ENCODE results near the gene FXYD6.

DNA sequence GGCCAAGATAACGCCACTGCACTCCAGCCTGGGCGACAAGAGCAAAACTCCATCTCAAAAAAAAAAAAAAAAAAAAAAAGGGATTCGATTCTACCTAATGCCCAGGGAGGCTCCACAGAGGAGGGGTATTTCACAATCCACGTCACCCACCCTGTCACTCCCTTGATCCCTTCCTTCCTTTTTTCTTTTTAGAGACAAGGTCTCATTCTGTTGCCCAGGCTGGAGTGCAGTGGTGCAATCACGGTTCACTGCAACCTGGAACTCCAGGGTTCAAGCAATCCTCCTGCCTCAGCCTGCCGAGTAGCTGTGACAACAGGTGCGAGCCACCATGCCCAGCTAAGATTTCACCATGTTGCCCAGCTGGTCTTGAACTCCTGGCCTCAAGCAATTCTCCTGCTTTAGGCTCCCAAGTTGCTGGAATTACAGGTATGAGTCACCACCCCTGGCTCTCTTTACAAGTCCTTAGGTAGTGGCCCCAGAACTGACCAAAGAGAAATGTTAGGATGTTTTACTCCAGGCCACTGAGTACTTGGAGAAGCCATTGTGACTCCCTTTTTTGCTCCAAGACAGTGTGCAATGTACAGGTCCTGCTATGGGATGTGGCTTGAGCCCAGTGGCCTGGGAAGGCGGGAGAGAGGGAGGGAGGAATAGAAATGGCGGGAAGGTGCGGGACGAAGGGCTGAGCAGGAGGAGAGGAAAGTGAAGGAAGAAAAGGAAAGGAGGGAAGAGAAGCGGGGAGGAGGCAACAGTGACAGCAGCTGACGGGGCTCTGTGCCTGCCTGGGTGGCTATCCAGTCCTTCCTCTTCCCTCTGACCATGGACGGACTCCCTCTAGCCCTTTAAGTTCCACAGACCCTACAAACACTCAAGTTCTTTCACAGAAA lies 40.1 kb downstream of the FXYD6 start:
- TF ChIP-seq POLR2AphosphoS5 (IDR thresholded peaks at IDR 0.05) (no peak), POLR2A (IDR thresholded peaks at IDR 0.05) (no peak)
- TF ChIP-seq, protein P1, sequence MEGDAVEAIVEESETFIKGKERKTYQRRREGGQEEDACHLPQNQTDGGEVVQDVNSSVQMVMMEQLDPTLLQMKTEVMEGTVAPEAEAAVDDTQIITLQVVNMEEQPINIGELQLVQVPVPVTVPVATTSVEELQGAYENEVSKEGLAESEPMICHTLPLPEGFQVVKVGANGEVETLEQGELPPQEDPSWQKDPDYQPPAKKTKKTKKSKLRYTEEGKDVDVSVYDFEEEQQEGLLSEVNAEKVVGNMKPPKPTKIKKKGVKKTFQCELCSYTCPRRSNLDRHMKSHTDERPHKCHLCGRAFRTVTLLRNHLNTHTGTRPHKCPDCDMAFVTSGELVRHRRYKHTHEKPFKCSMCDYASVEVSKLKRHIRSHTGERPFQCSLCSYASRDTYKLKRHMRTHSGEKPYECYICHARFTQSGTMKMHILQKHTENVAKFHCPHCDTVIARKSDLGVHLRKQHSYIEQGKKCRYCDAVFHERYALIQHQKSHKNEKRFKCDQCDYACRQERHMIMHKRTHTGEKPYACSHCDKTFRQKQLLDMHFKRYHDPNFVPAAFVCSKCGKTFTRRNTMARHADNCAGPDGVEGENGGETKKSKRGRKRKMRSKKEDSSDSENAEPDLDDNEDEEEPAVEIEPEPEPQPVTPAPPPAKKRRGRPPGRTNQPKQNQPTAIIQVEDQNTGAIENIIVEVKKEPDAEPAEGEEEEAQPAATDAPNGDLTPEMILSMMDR (IDR thresholded peaks at IDR 0.05): no peak

Data from stomach (tissue), 4 donors.